IMR-90 (cell line): Measurements from ENCODE around the gene SPAST. TPM values are rescaled to one million over a fixed set of nuclear protein-coding genes. Genes with fewer than 3 reads are reported as not detected.

Experiments
- ATAC-seq: fragments of 200-7000 bp; cut with Tn5 transposase; 2 replicates; pipeline ENCODE4 v1.9.1; 2020; ENCODE audit warnings: low read depth, mild to moderate bottlenecking, moderate library complexity
- BruUV-seq: library from RNA; stranded (reverse); fragments of 400-500 nt; replicated peaks from 2 replicates; lab custom pipeline; 2021; lab: Mats Ljungman, UMichigan
- CTCF ChIA-PET: fragments of 300-600 bp; formaldehyde crosslinking; extraction: SDS; loops from one replicate; lab custom pipeline; 2021; ENCODE audit warnings: antibody characterized with exemption; lab: Yijun Ruan, JAX
- POLR2A ChIA-PET: fragments of 300-600 bp; sonication (Branson Sonifier 250); formaldehyde crosslinking; loops from one replicate; lab custom pipeline; 2022; ENCODE audit warnings: antibody characterized with exemption; ENCODE audit not compliant: unreplicated experiment; lab: Charles Lee
- DNase-seq: peaks from one replicate; pipeline ENCODE4 v3.0.0; 2013
- H2AFZ ChIP-seq: replicated peaks from 2 replicates; pipeline ENCODE3; 2013; ENCODE audit warnings: low read length, mild to moderate bottlenecking; ENCODE audit not compliant: poor library complexity
- H2AK5ac ChIP-seq: 2 replicates; pipeline ENCODE4 v1.6.1; 2013; ENCODE audit warnings: low read depth, low read length, inconsistent platforms
- H2AK9ac ChIP-seq: replicated peaks from 2 replicates; pipeline ENCODE3; 2013; ENCODE audit warnings: mild to moderate bottlenecking, low read depth, low read length, moderate library complexity; ENCODE audit not compliant: poor library complexity
- H2BK120ac ChIP-seq: 2 replicates; pipeline ENCODE4 v1.6.1; 2013; ENCODE audit warnings: low read depth, low read length, inconsistent platforms
- H2BK15ac ChIP-seq: 3 replicates; pipeline ENCODE4 v1.6.1; 2013; ENCODE audit warnings: low read depth, low read length, inconsistent platforms
- H2BK20ac ChIP-seq: 2 replicates; pipeline ENCODE4 v1.6.1; 2013; ENCODE audit warnings: low read depth, mild to moderate bottlenecking, inconsistent platforms, low read length, moderate library complexity
- H2BK5ac ChIP-seq: 2 replicates; pipeline ENCODE4 v1.6.1; 2013; ENCODE audit warnings: mild to moderate bottlenecking, low read depth, low read length, inconsistent platforms; ENCODE audit not compliant: poor library complexity, severe bottlenecking
- H3K14ac ChIP-seq: replicated peaks from 2 replicates; pipeline ENCODE4 v1.6.1; 2013; ENCODE audit warnings: low read depth, low read length, inconsistent platforms
- H3K18ac ChIP-seq: 2 replicates; pipeline ENCODE4 v1.6.1; 2013; ENCODE audit warnings: low read depth, low read length, control low read depth
- H3K23ac ChIP-seq: 2 replicates; pipeline ENCODE4 v1.6.1; 2013; ENCODE audit warnings: low read depth, low read length, inconsistent platforms
- H3K27ac ChIP-seq: 2 replicates; pipeline ENCODE4 v1.5.1; 2013; ENCODE audit warnings: mild to moderate bottlenecking, control low read depth, low read length; ENCODE audit not compliant: insufficient read depth
- H3K27me3 ChIP-seq: 2 replicates; pipeline ENCODE4 v1.6.1; 2013; ENCODE audit warnings: low read length; ENCODE audit not compliant: control insufficient read depth, insufficient read depth
- H3K36me3 ChIP-seq: 2 replicates; pipeline ENCODE4 v1.6.1; 2013; ENCODE audit warnings: low read length, mixed read lengths; ENCODE audit not compliant: control insufficient read depth, insufficient read depth
- H3K4ac ChIP-seq: 2 replicates; pipeline ENCODE4 v1.6.1; 2013; ENCODE audit warnings: low read depth, low read length, inconsistent platforms
- H3K4me1 ChIP-seq: 2 replicates; pipeline ENCODE4 v1.6.1; 2013; ENCODE audit warnings: low read length, mixed read lengths; ENCODE audit not compliant: control insufficient read depth, insufficient read depth
- H3K4me2 ChIP-seq: 2 replicates; pipeline ENCODE4 v1.6.1; 2013; ENCODE audit warnings: low read depth, mild to moderate bottlenecking, control low read depth, low read length, moderate library complexity
- H3K4me3 ChIP-seq: 2 replicates; pipeline ENCODE4 v1.5.1; 2013; ENCODE audit warnings: low read depth, mild to moderate bottlenecking, control low read depth, low read length, moderate library complexity; ENCODE audit not compliant: insufficient read depth
- H3K56ac ChIP-seq: 2 replicates; pipeline ENCODE4 v1.6.1; 2013; ENCODE audit warnings: low read length, inconsistent platforms; ENCODE audit not compliant: insufficient read depth; ENCODE audit errors: extremely low read depth
- H3K79me1 ChIP-seq, 2 experiments: 2 replicates each; pipeline ENCODE4 v1.6.1; 2013; ENCODE audit warnings: low read length in 2 of 2, inconsistent platforms in 1 of 2, low read depth in 1 of 2
- H3K9ac ChIP-seq: 2 replicates; pipeline ENCODE4 v1.6.1; 2013; ENCODE audit warnings: low read depth, low read length, control low read depth
- H3K9me1 ChIP-seq: 2 replicates; pipeline ENCODE4 v1.6.1; 2013; ENCODE audit warnings: low read length, inconsistent platforms; ENCODE audit not compliant: insufficient read depth
- H3K9me3 ChIP-seq: 2 replicates; pipeline ENCODE4 v1.6.1; 2013; ENCODE audit warnings: low read length; ENCODE audit not compliant: control insufficient read depth, insufficient read depth
- H4K20me1 ChIP-seq: 2 replicates; pipeline ENCODE4 v1.6.1; 2013; ENCODE audit warnings: low read length, inconsistent platforms; ENCODE audit not compliant: insufficient read depth
- H4K5ac ChIP-seq: 2 replicates; pipeline ENCODE4 v1.6.1; 2013; ENCODE audit warnings: mild to moderate bottlenecking, low read depth, low read length, control low read depth
- H4K8ac ChIP-seq, 2 experiments: 2 replicates each; pipeline ENCODE4 v1.6.1; 2013; ENCODE audit warnings: low read depth in 2 of 2, low read length in 2 of 2, control low read depth in 1 of 2, inconsistent platforms in 1 of 2
- H4K91ac ChIP-seq: 2 replicates; pipeline ENCODE4 v1.6.1; 2013; ENCODE audit warnings: low read depth, low read length, inconsistent platforms; ENCODE audit not compliant: insufficient read depth
- MXI1 ChIP-seq: IDR thresholded peaks from 2 replicates; pipeline ENCODE4 v1.6.1; 2012; ENCODE audit warnings: low read depth, mild to moderate bottlenecking, low read length, moderate library complexity, borderline replicate concordance
- RCOR1 ChIP-seq: IDR thresholded peaks from 2 replicates; pipeline ENCODE4 v1.6.1; 2012; ENCODE audit warnings: mild to moderate bottlenecking, low read length, improper control_type of control experiment; ENCODE audit not compliant: insufficient replicate concordance
- dilution Hi-C: fragments of 300-500 bp; cut with HindIII; formaldehyde crosslinking; loops from one replicate; pipeline ENCODE4 v1.14.3; 2018; ENCODE audit warnings: low sequenced_read_pairs; ENCODE audit not compliant: unreplicated experiment
- in situ Hi-C: fragments of 300-500 bp; cut with MboI; formaldehyde crosslinking; loops from 3 replicates; pipeline ENCODE4 v1.14.3; 2019; ENCODE audit warnings: low sequenced_read_pairs, inconsistent platforms, mixed read lengths
- intact Hi-C: fragments of 100-400 bp; cut with micrococcal nuclease; formaldehyde crosslinking; loops from 2 replicates; pipeline ENCODE4 v1.10.0; 2022
- polyA plus RNA-seq, 3 experiments: library from polyadenylated mRNA; depleted of rRNA; stranded (reverse); fragments of >200 nt; gene quantifications; 2 replicates each; pipeline ENCODE4 v1.2.3, GENCODE V29; 2012; ENCODE audit warnings: low replicate concordance in 1 of 3
- total RNA-seq: library from RNA; depleted of rRNA; stranded (reverse); fragments of >200 nt; gene quantifications from 2 replicates; pipeline ENCODE4 v1.2.3, GENCODE V29; 2012

The SPAST gene
- total and polyA plus RNA-seq, 2 of the 4 experiments (the other 2 are of a cell fraction), result 5.3 to 14.5 TPM

- H3K27ac ChIP-seq, result no peak overlapping the region
- H3K79me1 ChIP-seq, result no peaks in the 10 kb centered on the region
- no peak overlapping the region for H3K18ac ChIP-seq
- H3K9me3 ChIP-seq, result no peaks in the 10 kb centered on the region
- no peak overlapping the region for H4K8ac ChIP-seq
- no TSS peak for BruUV-seq
- dilution Hi-C loops, result no loop called here
- no peak overlapping the region for H2AFZ ChIP-seq
- H3K4me1 ChIP-seq, result no peaks in the 10 kb centered on the region
- CTCF ChIA-PET, result interaction anchor here (0.7 kb wide), 1 partner anchor 1478 kb away, joined by 3 read pairs; no protein-coding TSS in a partner anchor
- no peaks in the 10 kb centered on the region for H3K27me3 ChIP-seq
- H3K56ac ChIP-seq, result no peak overlapping the region
- no peak for TF ChIP-seq RCOR1
- no peak for TF ChIP-seq MXI1
- H2BK15ac ChIP-seq, result no peak overlapping the region
- H3K4ac ChIP-seq, result no peak overlapping the region
- no peak overlapping the region for H3K4me3 ChIP-seq
- no peak overlapping the region for H2AK9ac ChIP-seq
- no peaks in the 10 kb centered on the region for H3K9me1 ChIP-seq
- ATAC-seq (no peak), DNase-seq (no peak)
- in situ Hi-C loops, result no loop called here
- H3K4me2 ChIP-seq, result no peak overlapping the region
- no peak overlapping the region for H4K5ac ChIP-seq
- intact Hi-C loops, result no loop called here
- no peak overlapping the region for H2BK20ac ChIP-seq
- H3K9ac ChIP-seq, result no peak overlapping the region
- peaks cover 2% of the 10 kb centered on the region; the same call in 1 of the 2 replicates for H3K36me3 ChIP-seq
- H2BK5ac ChIP-seq, result no peak overlapping the region
- H2BK120ac ChIP-seq, result no peak overlapping the region
- POLR2A ChIA-PET, result no interaction called here
- H4K20me1 ChIP-seq, result no peaks in the 10 kb centered on the region
- no peak overlapping the region for H3K14ac ChIP-seq
- H4K91ac ChIP-seq, result no peak overlapping the region
- H3K23ac ChIP-seq, result no peak overlapping the region
- H2AK5ac ChIP-seq, result no peak overlapping the region
Observed at GRCh38 chr2:32124660-32125059, 61.3 kb downstream of the SPAST start.
